Progenitor cell of endocrine pancreas (in vitro differentiated cells): ENCODE data around the gene MED9. TPM values are rescaled to one million over a fixed set of nuclear protein-coding genes. Genes with fewer than 3 reads are reported as not detected.

Experiments
- DNase-seq: peaks from one replicate; pipeline ENCODE4 v3.0.0; 2021; ENCODE audit warnings: low spot score; ENCODE audit not compliant: unreplicated experiment
- H3K27ac Mint-ChIP-seq: 2 replicates; pipeline ENCODE4 v1.8.0; 2021; ENCODE audit warnings: mild to moderate bottlenecking, moderate library complexity, mixed read lengths
- H3K27me3 Mint-ChIP-seq: 2 replicates; pipeline ENCODE4 v1.8.0; 2021; ENCODE audit warnings: mixed read lengths
- H3K36me3 Mint-ChIP-seq: 2 replicates; pipeline ENCODE4 v1.8.0; 2022; ENCODE audit warnings: mixed read lengths; ENCODE audit not compliant: insufficient read depth
- H3K4me1 Mint-ChIP-seq: 2 replicates; pipeline ENCODE4 v1.8.0; 2021; ENCODE audit warnings: low read depth, mixed read lengths
- H3K4me3 Mint-ChIP-seq: 2 replicates; pipeline ENCODE4 v1.8.0; 2021; ENCODE audit warnings: low read depth, mild to moderate bottlenecking, moderate library complexity, mixed read lengths
- H3K9me3 Mint-ChIP-seq: 2 replicates; pipeline ENCODE4 v1.8.0; 2021; ENCODE audit warnings: low read depth, mixed read lengths
- total RNA-seq: library from RNA; stranded (reverse); gene quantifications from 2 replicates; pipeline ENCODE4 v1.2.1, GENCODE V29; 2021
- TF ChIP-seq, protein P1 (sequence below): fragments of 200-600 bp; sonication (generic); IDR thresholded peaks from one replicate; pipeline ENCODE4 v1.5.0; 2021; ENCODE audit warnings: antibody characterized with exemption, mild to moderate bottlenecking; ENCODE audit not compliant: unreplicated experiment

MED9 gene
- total RNA-seq, 1 donor from 2014 or later: 17.0 TPM

- H3K4me3 Mint-ChIP-seq: no peak overlapping the region
- TF ChIP-seq, protein P1, sequence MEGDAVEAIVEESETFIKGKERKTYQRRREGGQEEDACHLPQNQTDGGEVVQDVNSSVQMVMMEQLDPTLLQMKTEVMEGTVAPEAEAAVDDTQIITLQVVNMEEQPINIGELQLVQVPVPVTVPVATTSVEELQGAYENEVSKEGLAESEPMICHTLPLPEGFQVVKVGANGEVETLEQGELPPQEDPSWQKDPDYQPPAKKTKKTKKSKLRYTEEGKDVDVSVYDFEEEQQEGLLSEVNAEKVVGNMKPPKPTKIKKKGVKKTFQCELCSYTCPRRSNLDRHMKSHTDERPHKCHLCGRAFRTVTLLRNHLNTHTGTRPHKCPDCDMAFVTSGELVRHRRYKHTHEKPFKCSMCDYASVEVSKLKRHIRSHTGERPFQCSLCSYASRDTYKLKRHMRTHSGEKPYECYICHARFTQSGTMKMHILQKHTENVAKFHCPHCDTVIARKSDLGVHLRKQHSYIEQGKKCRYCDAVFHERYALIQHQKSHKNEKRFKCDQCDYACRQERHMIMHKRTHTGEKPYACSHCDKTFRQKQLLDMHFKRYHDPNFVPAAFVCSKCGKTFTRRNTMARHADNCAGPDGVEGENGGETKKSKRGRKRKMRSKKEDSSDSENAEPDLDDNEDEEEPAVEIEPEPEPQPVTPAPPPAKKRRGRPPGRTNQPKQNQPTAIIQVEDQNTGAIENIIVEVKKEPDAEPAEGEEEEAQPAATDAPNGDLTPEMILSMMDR: no peak
- no peak for DNase-seq
- H3K9me3 Mint-ChIP-seq: no peaks in the 10 kb centered on the region
- H3K27ac Mint-ChIP-seq: no peak overlapping the region
- no peaks in the 10 kb centered on the region for H3K4me1 Mint-ChIP-seq
- peaks cover 7% of the 10 kb centered on the region for H3K27me3 Mint-ChIP-seq
- no peaks in the 10 kb centered on the region for H3K36me3 Mint-ChIP-seq
Measured at GRCh38 chr17:17505151-17505550, 28.4 kb downstream of the MED9 start.

- Mint-ChIP-seq H3K4me1 (no peaks in the 10 kb centered on the region), H3K27me3 (peaks cover 7% of the 10 kb centered on the region), H3K36me3 (no peaks in the 10 kb centered on the region), H3K27ac (no peak overlapping the region), H3K9me3 (no peaks in the 10 kb centered on the region), H3K4me3 (no peak overlapping the region)
- TF ChIP-seq, protein P1: no peak
- DNase-seq: no peak
Measured at GRCh38 chr17:17505610-17506171, 28.9 kb downstream of the MED9 start.

GRCh38 chr17:17506181-17506741 lies 29.5 kb downstream of the MED9 start:
- Mint-ChIP-seq H3K9me3 (no peaks in the 10 kb centered on the region), H3K27ac (peak overlapping the region; percentile 69), H3K27me3 (peaks cover 4% of the 10 kb centered on the region), H3K4me3 (no peak overlapping the region), H3K36me3 (no peaks in the 10 kb centered on the region), H3K4me1 (no peaks in the 10 kb centered on the region)
- TF ChIP-seq, protein P1: no peak
- DNase-seq: no peak

DNA sequence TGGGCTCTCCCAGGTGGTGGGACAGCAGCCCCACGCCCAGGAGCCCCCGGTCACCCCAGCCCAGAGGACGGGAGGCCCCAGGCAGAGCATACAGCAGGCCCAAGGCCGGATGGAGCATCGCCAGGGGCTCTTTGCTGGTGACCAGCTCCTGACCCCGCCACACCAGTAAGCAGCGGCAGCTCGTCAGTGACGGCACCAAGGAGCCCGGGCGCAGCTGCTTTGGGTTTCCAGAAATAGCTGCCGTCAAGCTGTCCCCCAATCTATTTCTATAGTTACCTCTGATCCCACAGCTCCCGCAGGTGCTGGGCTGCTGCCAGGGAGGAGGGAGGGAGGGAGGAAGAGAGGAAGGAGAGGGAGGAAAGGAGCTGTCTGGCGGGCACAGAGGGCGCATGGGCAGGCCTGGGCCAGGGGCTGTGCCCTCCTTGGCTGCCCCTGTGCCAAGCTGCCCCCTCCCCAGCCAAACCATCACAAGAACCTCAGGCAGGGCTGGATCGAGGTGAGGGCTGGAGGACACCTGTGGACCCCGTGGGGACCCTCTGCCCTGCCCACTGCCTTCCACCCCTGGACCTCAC lies 30.2 kb downstream of the MED9 start:
- H3K9me3 Mint-ChIP-seq: no peaks in the 10 kb centered on the region

DNA sequence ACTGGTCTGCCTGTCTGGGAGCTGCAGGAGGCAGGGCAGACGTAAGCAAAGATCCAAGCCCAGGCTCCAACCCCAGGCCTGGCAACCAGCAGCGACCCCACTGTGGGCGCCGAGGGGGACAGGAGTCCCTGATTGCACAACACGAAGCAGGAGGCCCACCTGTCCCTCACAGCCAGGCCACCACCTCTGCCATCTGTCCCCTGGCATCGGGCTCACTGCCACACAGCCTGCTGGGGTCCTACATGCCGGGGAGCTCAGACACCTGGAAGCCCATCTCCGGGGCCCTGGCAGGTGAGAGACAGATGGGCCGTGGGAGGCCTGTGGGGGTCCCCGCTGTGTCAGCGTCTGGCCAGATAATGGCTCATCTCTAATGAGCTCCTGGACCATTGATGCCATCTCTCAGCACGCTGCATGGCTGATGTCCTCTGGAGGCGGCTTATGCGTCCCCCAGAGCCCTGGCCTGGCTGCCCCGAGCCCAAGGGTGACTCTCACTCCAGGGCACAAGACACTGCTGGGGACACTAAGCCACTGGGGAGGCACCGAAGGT lies 30.7 kb downstream of the MED9 start:
- Mint-ChIP-seq H3K9me3 (no peaks in the 10 kb centered on the region), H3K27ac (no peak overlapping the region), H3K27me3 (peaks cover 4% of the 10 kb centered on the region), H3K4me1 (no peaks in the 10 kb centered on the region), H3K36me3 (no peaks in the 10 kb centered on the region), H3K4me3 (no peak overlapping the region)
- DNase-seq: no peak
- TF ChIP-seq, protein P1: no peak

More for the DNA sequence above, 30.2 kb downstream of the MED9 start:
- H3K27ac Mint-ChIP-seq: no peak overlapping the region
- TF ChIP-seq, protein P1: no peak
- no peak for DNase-seq
- no peak overlapping the region for H3K4me3 Mint-ChIP-seq
- peaks cover 4% of the 10 kb centered on the region for H3K27me3 Mint-ChIP-seq
- H3K4me1 Mint-ChIP-seq: no peaks in the 10 kb centered on the region
- H3K36me3 Mint-ChIP-seq: no peaks in the 10 kb centered on the region
